ENCODE results near the gene CRK. TPM values are rescaled to one million over a fixed set of nuclear protein-coding genes. Genes with fewer than 3 reads are reported as not detected.

The CRK gene
- total RNA-seq, result 90.6 and 112 TPM in 2 replicates

GRCh38 chr17:1455797-1456599 is at the start of gene CRK:
TSS of gene CRK (minus strand) at chr17:1456232. CDS start at chr17:1456117, 115 bp downstream.

GRCh38 chr17:1492249-1493206 is 36.5 kb upstream of the CRK start, which contains the start of gene MYO1C:
TSS of gene MYO1C (minus strand) at chr17:1492686. CDS start at chr17:1492487, 199 bp downstream.

GRCh38 chr17:1399679-1400512 is 56.1 kb downstream of the CRK start, which contains the start of gene YWHAE:
TSS of gene YWHAE (minus strand) at chr17:1400222. CDS start at chr17:1400110, 112 bp downstream.

Other genes starting within 250 kb of the CRK start
- 0.30 TPM in 1 of 2 replicates, not detected in the other for gene BHLHA9, start 185.8 kb downstream of the CRK start, total RNA-seq
- not detected in 2 replicates for gene TRARG1, start 176.6 kb downstream of the CRK start, total RNA-seq
- gene YWHAE, start 56.0 kb downstream of the CRK start, total RNA-seq, result 414 and 803 TPM in 2 replicates
- gene MYO1C, start 36.5 kb upstream of the CRK start, total RNA-seq, result 130 and 324 TPM in 2 replicates
- 17.2 and 24.3 TPM in 2 replicates for gene INPP5K, start 60.4 kb upstream of the CRK start, total RNA-seq
- gene PITPNA, start 106.6 kb upstream of the CRK start, total RNA-seq, result 12.5 and 20.7 TPM in 2 replicates
- 5.0 and 6.2 TPM in 2 replicates for gene SLC43A2, start 172.6 kb upstream of the CRK start, total RNA-seq
- gene SCARF1, start 189.5 kb upstream of the CRK start, total RNA-seq, result 0.32 and 0.59 TPM in 2 replicates
- 3.5 and 3.9 TPM in 2 replicates for gene RILP, start 193.6 kb upstream of the CRK start, total RNA-seq
- gene PRPF8, start 228.6 kb upstream of the CRK start, total RNA-seq, result 93.8 and 171 TPM in 2 replicates

All from smooth muscle cell of the umbilical artery (primary cell).